Measurements from ENCODE around the gene CLGN.

- TF ChIP-seq CTCF (optimal IDR thresholded peaks at IDR 0.05 in 1 of 3, IDR thresholded peaks at IDR 0.05 in 1 of 3, conservative IDR thresholded peaks at IDR 0.05 in 1 of 3; ENCODE audit: extremely low read depth in 1 of 3, insufficient read depth in 2 of 3, low read length in 3 of 3) (no peak), EZH2 (IDR thresholded peaks at IDR 0.05; ENCODE audit: low read length) (no peak)
These were observed 790 bp downstream of the CLGN start for GRCh38 chr4:140426610-140427105.
